Panc1 (cell line): ENCODE measurements around the gene THAP4.

ENCODE experiments used
- CTCF ChIP-seq: fragments of 450-650 bp; IDR thresholded peaks from 2 replicates; pipeline ENCODE4 v1.5.1; 2017; ENCODE audit warnings: mild to moderate bottlenecking
- POLR2AphosphoS5 ChIP-seq: IDR thresholded peaks from 2 replicates; pipeline ENCODE4 v1.6.1; 2012; ENCODE audit warnings: mild to moderate bottlenecking, low read depth, low read length, moderate library complexity
- REST ChIP-seq, 2 experiments: IDR thresholded peaks; 2 replicates each; pipeline ENCODE4 v1.6.1; 2011 to 2012; ENCODE audit warnings: low read depth in 2 of 2, control low read depth in 1 of 2, low read length in 1 of 2, mild to moderate bottlenecking in 1 of 2, moderate library complexity in 1 of 2; ENCODE audit not compliant: insufficient read depth in 1 of 2
- SIN3A ChIP-seq: IDR thresholded peaks from 2 replicates; pipeline ENCODE4 v1.6.1; 2012; ENCODE audit warnings: low read depth, mild to moderate bottlenecking, low read length, moderate library complexity, borderline replicate concordance; ENCODE audit not compliant: insufficient read depth

GRCh38 chr2:241582806-241583205, 54.2 kb downstream of the THAP4 start:
- TF ChIP-seq CTCF (no peak), SIN3A (no peak), REST (IDR thresholded peaks at IDR 0.05; ENCODE audit: insufficient read depth in 1 of 2, low read depth in 2 of 2, low read length in 1 of 2) (no peak), POLR2AphosphoS5 (no peak)
